Measurements from ENCODE around the gene PPP1R10. TPM values are rescaled to one million over a fixed set of nuclear protein-coding genes. Genes with fewer than 3 reads are reported as not detected.

PPP1R10 gene
- total RNA-seq, 2 donors from 2014 or later, result 36.1 to 48.1 TPM

DNA sequence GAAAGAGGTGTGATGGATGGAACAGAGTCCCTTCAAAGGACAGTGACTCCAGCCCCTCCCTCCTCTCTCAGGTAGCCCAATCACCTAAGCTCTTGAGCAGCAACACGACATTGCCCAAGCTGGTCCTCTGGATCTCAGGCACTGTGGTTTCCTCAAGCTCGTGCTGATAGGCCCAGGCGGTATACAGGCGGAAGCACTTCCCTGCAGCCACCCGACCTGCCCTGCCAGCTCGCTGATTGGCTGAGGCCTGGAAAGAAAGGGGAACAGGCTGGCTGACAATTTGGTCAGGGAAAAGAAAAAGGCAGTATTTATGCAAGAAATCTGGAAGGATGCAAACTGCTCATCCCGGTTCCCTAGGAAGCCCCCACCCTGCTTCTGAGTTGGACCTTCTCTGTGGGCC is 39.5 kb upstream of the PPP1R10 start:
- H3K27ac ChIP-seq, result no peak overlapping the region
- no peak for TF ChIP-seq POLR2A (IDR thresholded peaks at IDR 0.05)
- TF ChIP-seq, protein P1, sequence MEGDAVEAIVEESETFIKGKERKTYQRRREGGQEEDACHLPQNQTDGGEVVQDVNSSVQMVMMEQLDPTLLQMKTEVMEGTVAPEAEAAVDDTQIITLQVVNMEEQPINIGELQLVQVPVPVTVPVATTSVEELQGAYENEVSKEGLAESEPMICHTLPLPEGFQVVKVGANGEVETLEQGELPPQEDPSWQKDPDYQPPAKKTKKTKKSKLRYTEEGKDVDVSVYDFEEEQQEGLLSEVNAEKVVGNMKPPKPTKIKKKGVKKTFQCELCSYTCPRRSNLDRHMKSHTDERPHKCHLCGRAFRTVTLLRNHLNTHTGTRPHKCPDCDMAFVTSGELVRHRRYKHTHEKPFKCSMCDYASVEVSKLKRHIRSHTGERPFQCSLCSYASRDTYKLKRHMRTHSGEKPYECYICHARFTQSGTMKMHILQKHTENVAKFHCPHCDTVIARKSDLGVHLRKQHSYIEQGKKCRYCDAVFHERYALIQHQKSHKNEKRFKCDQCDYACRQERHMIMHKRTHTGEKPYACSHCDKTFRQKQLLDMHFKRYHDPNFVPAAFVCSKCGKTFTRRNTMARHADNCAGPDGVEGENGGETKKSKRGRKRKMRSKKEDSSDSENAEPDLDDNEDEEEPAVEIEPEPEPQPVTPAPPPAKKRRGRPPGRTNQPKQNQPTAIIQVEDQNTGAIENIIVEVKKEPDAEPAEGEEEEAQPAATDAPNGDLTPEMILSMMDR (IDR thresholded peaks at IDR 0.05), result no peak
- H3K4me1 ChIP-seq, result no peaks in the 10 kb centered on the region
- H3K4me3 ChIP-seq, result no peak overlapping the region
- H3K36me3 ChIP-seq (replicated peaks in 1 of 2; ENCODE audit: insufficient read depth in 1 of 2, low read depth in 2 of 2), result peaks cover 6 to 54% of the 10 kb centered on the region in 2 donors
- 64 to 80% methylated on average over 6 to 7 of the region's 7 CpGs for WGBS, 2 donors
- intact Hi-C loops (cut with DNase I), result no loop called here
- DNase-seq, result peak in 1 of 4 donors; percentile 21
- no peaks in the 10 kb centered on the region for H3K9me3 ChIP-seq
- ATAC-seq, result no peak
- H3K27me3 ChIP-seq, result no peaks in the 10 kb centered on the region

DNA sequence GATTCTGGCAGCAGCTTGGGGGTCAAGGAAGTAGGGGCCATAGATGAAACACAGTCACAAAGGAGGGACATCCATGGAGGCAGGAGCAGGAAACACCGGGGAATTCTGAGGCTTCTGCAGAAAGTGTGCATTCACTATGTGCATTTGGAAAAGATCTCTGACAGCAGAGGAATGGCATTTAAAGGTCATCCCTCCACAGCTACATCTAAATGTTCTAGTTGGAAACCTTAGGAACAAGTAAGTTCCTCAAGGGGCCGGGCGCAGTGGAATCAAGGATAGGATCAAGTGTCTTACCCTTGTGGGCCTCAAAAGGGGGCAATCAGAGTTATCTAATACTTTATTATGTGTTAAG is 38.7 kb upstream of the PPP1R10 start:
- DNase-seq, result no peak
- Histone ChIP-seq H3K36me3 (replicated peaks in 1 of 2; ENCODE audit: insufficient read depth in 1 of 2, low read depth in 2 of 2) (peaks cover 6 to 53% of the 10 kb centered on the region in 2 donors), H3K27ac (no peak overlapping the region), H3K4me1 (no peaks in the 10 kb centered on the region), H3K9me3 (no peaks in the 10 kb centered on the region), H3K27me3 (no peaks in the 10 kb centered on the region), H3K4me3 (no peak overlapping the region)
- intact Hi-C loops (cut with DNase I), result no loop called here
- 88 to 94% methylated on average over 3 of the region's 3 CpGs for WGBS, 2 donors
- TF ChIP-seq, protein P1 (IDR thresholded peaks at IDR 0.05), result no peak
- no peak for TF ChIP-seq POLR2A (IDR thresholded peaks at IDR 0.05)
- no peak for ATAC-seq

DNA sequence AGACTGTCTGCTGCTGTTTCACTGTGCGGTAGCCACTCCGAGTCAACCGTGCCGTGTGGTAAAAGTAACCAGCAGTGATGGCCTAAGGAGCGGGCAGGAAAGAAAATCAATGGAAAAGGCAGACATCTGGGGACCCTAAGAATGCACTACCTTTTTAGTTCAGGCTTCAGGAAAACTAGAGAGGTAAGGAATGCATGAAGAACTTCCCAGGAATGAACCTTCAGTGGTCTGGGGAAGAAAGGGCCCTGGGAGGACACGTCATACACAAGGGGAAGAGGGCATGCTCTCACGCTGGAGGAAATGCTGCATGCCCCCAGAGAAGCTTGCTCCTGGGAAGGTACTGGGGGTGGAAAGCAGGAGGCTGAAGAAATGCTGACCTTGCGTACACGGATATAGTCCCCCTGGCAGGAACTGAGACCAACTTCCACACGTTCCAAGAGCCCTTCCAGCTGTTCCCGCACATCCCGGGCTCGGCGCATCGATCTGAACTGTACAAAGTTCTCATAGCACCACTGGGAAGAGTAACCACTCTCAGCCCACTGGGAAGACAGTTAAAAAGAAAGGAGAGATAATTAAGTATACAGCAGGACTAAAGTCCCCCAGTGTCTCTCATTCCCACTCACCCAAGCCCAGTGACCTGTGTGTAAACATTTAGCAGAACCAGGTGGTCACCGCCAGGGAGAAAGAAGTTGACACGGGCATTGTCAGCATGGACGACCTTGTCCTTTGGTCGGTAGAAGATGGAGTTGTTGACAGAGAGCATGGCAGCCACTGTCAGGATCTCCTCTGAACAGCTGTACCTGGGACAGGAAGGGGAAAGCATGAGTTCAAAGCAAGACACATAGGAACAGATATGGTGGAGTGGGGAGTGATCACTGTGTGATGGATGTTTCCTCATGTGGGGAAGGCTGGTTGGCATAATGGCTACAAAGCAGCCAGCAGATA is 38.0 kb upstream of the PPP1R10 start:
- no peak overlapping the region for H3K4me3 ChIP-seq
- no peak for ATAC-seq
- intact Hi-C loops (cut with DNase I), result no loop called here
- TF ChIP-seq POLR2A (IDR thresholded peaks at IDR 0.05), result no peak
- TF ChIP-seq, protein P1 (IDR thresholded peaks at IDR 0.05), result no peak
- H3K27me3 ChIP-seq, result no peaks in the 10 kb centered on the region
- no peaks in the 10 kb centered on the region for H3K4me1 ChIP-seq
- H3K9me3 ChIP-seq, result no peaks in the 10 kb centered on the region
- 83 to 87% methylated on average over 17 to 19 of the region's 19 CpGs for WGBS, 2 donors
- no peak overlapping the region for H3K27ac ChIP-seq
- no peak for DNase-seq
- H3K36me3 ChIP-seq (replicated peaks in 1 of 2; ENCODE audit: insufficient read depth in 1 of 2, low read depth in 2 of 2), result peaks cover 6 to 53% of the 10 kb centered on the region in 2 donors

DNA sequence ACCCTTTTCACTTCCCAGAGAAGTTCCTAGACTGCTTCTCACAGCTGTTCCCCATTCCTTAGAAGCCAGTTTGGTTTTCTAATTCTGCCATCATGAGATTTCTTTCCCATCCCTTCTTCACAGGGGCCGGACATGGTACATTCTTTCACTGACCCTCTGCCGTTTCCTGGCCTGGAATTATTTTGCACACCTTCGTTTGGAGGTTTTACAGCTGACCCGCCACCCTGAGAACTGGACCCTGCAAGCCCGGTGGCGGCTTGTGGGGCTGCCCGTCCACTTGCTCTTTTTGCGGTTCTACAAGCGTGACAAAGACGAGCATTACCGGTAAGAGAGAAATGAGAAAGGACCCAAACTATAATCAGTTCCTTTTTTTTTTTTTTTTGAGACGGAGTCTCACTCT is 34.1 kb upstream of the PPP1R10 start:
- H3K4me3 ChIP-seq, result no peak overlapping the region
- H3K27me3 ChIP-seq, result no peaks in the 10 kb centered on the region
- no peak for ATAC-seq
- H3K4me1 ChIP-seq, result peaks cover 16% of the 10 kb centered on the region
- TF ChIP-seq, protein P1 (IDR thresholded peaks at IDR 0.05), result no peak
- no peak for TF ChIP-seq POLR2A (IDR thresholded peaks at IDR 0.05)
- peaks cover 6 to 28% of the 10 kb centered on the region in 2 donors for H3K36me3 ChIP-seq (replicated peaks in 1 of 2; ENCODE audit: insufficient read depth in 1 of 2, low read depth in 2 of 2)
- no peak for DNase-seq
- intact Hi-C loops (cut with DNase I), result no loop called here
- no peaks in the 10 kb centered on the region for H3K9me3 ChIP-seq
- H3K27ac ChIP-seq, result no peak overlapping the region
- WGBS, 2 donors, result 87 to 88% methylated on average over 12 of the region's 12 CpGs

Data from body of pancreas (tissue), 4 donors.